Astrocyte of the spinal cord (primary cell): ENCODE results near the gene RIPK3.
A peak's percentile ranks its signal among the peaks of the same experiment; 100 is the strongest.

ENCODE experiments used
- DNase-seq: peaks from one replicate; pipeline ENCODE4 v3.0.0; 2011; ENCODE audit warnings: low read depth, low spot score
- H3K4me3 ChIP-seq: 2 replicates; pipeline ENCODE4 v1.5.1; 2011; ENCODE audit warnings: low read depth, mild to moderate bottlenecking, low read length, moderate library complexity
- in situ Hi-C: cut with HindIII; loops from 2 replicates; pipeline ENCODE4 v1.10.0; 2017; ENCODE audit warnings: low sequenced_read_pairs
- TF ChIP-seq, protein P1 (sequence below): IDR thresholded peaks from 2 replicates; pipeline ENCODE4 v1.5.1; 2012; ENCODE audit warnings: low read depth, mild to moderate bottlenecking, low read length, inconsistent platforms

RIPK3 gene

DNA sequence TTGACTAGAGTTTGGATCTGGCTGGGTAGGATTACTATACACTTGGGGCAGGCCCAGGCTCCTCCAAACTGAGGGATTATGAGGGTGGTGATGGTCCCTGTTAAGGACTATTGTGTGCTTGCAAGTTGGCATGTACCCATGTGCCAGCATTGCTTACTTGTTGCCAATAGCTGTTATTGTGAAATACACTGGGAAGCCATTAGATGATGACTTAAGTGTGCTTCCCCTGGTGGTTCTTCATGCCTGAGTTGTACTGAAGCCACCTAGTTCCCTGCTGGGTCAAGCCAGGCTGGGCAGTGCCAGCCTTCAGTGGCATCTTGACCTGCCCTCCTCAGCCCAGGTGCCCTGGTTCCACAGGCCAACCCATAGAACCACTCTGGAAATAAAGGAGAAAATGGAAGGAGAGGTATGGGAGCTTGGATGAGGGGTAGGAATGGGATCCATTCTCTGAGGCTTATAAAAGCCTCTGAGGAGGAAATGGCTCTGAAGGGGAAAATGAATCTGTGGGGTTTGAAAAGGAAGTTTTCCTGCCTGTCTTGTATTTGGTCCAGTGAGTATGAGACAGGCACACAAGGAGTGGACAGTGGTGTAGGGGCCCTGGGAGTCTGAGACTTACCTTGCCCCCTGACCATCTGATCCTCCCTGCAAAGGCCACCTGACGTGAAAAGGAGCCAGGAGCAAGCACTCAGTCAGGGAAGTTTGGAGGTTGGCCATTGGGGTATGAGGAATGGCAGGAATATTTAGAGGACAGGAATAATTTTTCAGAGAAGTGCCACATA is 27.8 kb downstream of the RIPK3 start:
- in situ Hi-C loops, result no loop called here
- TF ChIP-seq, protein P1, sequence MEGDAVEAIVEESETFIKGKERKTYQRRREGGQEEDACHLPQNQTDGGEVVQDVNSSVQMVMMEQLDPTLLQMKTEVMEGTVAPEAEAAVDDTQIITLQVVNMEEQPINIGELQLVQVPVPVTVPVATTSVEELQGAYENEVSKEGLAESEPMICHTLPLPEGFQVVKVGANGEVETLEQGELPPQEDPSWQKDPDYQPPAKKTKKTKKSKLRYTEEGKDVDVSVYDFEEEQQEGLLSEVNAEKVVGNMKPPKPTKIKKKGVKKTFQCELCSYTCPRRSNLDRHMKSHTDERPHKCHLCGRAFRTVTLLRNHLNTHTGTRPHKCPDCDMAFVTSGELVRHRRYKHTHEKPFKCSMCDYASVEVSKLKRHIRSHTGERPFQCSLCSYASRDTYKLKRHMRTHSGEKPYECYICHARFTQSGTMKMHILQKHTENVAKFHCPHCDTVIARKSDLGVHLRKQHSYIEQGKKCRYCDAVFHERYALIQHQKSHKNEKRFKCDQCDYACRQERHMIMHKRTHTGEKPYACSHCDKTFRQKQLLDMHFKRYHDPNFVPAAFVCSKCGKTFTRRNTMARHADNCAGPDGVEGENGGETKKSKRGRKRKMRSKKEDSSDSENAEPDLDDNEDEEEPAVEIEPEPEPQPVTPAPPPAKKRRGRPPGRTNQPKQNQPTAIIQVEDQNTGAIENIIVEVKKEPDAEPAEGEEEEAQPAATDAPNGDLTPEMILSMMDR, result no peak
- H3K4me3 ChIP-seq, result no peak overlapping the region
- DNase-seq, result no peak

DNA sequence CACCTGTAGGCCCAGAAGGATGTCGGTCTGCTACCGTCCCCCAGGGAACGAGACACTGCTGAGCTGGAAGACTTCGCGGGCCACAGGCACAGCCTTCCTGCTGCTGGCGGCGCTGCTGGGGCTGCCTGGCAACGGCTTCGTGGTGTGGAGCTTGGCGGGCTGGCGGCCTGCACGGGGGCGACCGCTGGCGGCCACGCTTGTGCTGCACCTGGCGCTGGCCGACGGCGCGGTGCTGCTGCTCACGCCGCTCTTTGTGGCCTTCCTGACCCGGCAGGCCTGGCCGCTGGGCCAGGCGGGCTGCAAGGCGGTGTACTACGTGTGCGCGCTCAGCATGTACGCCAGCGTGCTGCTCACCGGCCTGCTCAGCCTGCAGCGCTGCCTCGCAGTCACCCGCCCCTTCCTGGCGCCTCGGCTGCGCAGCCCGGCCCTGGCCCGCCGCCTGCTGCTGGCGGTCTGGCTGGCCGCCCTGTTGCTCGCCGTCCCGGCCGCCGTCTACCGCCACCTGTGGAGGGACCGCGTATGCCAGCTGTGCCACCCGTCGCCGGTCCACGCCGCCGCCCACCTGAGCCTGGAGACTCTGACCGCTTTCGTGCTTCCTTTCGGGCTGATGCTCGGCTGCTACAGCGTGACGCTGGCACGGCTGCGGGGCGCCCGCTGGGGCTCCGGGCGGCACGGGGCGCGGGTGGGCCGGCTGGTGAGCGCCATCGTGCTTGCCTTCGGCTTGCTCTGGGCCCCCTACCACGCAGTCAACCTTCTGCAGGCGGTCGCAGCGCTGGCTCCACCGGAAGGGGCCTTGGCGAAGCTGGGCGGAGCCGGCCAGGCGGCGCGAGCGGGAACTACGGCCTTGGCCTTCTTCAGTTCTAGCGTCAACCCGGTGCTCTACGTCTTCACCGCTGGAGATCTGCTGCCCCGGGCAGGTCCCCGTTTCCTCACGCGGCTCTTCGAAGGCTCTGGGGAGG is 28.9 kb downstream of the RIPK3 start, which contains the start of gene LTB4R:
Gene LTB4R (plus strand): TSS at position 857 of the 959 bp plus-strand sequence. CDS start 4,150 bp downstream, outside the sequence.
- no peak within 1 kb of the TSS for H3K4me3 ChIP-seq
- in situ Hi-C loops, result no loop called here
- TF ChIP-seq, protein P1, result peak; percentile 17
- DNase-seq, result peak; percentile 81

DNA sequence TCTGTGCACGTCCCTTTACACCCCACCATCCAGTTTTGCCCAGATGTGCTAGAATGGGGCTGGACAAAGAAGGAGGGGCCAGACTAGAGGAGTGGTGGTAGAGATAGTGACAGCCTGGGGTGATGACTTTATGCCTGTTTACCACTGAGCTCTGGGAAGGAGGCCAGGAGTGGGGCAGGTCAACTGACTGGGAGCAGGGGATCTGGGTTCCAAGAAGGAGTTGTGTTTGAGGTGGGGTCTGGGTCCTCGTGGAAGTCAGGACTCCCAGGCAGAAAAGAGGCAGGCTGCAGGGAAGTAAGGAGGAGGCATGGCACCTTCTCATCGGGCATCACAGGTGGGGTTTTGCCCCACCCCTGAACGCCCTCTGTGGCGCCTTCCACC is 29.5 kb downstream of the RIPK3 start:
- in situ Hi-C loops, result no loop called here
- H3K4me3 ChIP-seq, result no peak overlapping the region
- no peak for DNase-seq
- TF ChIP-seq, protein P1, result no peak

DNA sequence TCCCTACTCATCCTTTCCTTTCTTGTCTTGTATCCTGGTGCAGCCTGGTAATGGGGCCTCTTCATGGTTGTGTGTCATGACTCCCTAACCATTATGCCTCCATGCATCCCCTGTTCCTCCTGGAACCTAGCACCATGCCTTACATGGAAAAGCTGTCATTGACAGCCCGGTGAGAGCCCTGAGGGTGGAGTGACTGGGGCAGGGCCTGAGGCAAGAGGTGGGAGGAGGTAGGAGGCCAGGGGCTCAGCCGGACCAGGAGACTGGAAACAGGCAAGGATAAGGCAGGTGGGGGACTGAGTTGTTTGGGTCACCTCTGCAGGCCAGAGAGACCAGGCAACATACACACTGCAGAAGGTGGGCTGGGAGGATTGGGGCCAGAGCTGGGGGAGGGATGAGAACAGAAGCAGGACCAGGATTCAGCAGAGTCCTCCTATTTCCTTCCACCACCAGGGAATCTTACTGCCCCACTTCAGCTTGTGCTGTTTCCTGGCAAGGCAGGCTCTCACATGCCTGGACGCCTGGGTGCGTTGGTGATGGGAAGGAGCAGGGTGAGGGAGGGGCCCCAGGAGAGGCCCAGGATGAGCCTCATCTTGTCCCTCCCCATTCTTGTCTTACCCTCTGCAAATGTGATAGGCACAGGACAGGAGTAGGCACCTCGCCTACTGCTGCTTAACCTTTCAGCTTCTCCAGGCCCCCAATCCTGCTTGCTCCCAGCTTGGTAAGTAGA is 30.1 kb downstream of the RIPK3 start, which contains the start of gene LTB4R2:
Gene LTB4R2 (plus strand): TSS at position 603 of the 727 bp plus-strand sequence. CDS start 525 bp downstream, outside the sequence.
- TF ChIP-seq, protein P1, result no peak
- DNase-seq, result no peak
- in situ Hi-C loops, result no loop called here
- H3K4me3 ChIP-seq, result no peak within 1 kb of the TSS

DNA sequence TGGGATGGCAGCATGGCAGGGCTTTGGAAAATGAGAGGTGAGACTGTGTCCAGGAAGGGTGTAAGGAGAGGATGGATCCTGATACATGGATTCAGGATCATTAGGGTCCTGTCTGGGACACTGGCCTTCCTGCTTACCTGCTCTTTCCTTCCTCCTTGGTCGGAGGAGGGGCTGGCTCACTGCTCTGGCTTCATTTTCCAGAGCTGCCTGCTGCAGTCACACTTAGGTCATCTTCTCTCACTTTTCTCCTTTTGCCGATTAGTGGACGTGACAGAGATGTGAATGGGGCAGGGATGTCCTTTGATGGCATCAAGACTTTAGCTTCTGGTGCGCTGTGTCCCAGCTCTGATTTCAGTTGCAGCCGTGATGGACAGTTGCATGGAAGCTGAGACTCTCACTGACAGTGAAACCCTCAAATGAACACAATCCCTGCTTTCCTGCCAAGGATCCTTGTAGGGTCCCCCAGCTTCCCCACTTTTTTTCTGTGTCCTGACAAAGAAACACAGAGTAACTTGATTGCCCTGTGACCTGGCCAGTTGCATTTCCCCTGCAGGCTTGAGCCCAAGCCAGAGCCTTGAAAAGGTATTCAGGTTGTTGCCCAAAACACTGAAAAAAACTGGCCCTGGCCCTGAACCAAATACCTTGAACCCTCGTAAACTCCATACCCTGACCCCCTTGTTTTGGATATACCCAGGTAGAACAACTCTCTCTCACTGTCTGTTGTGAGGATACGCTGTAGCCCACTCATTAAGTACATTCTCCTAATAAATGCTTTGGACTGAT is 31.3 kb downstream of the RIPK3 start:
- no peak for DNase-seq
- TF ChIP-seq, protein P1, result no peak
- no peak overlapping the region for H3K4me3 ChIP-seq
- in situ Hi-C loops, result no loop called here
